Measurements from ENCODE around the gene C2orf68.
"Not testable (repeated sequence)": the region's sequence is repeated elsewhere in the genome, so short reads cannot be mapped to it uniquely, and the experiment has no call there.

Gene C2orf68

DNA sequence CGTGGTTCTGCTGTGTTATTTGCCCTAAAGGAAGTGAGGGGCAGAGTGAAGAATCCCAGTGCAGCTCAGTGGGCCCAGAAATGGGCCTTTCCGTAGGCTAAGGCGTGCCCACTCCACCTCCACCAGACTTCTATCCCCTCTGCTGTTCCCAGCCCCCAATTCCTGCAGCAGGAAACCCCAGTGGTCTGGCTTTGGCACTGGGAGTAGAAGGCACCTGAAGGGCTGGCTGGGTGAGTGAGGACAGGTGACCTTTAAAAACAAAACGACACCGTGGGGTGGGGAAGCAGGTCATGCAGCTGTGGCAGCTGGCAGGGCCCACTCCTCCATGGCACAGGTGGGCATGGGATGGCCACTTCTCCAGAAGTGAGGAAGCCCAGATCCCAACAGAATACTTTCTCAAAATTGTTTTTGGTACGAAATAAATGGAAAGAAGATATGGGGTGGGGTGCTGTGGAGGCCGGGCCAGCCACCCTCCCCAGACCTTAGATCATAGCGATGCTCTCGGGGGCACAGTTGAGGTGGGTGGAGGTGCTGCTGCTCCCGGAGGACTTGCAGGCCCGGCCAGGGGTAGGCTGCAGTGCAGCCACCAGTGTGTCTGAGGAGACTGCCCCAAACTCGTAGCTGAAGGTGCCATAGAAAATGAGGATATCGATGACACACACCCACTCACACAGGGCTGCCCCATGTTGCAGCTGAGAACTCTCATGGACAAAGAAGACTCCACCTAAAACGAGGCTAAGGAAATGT lies 13.1 kb downstream of the C2orf68 start:
- DNase-seq (ENCODE audit: low read depth): no peak

DNA sequence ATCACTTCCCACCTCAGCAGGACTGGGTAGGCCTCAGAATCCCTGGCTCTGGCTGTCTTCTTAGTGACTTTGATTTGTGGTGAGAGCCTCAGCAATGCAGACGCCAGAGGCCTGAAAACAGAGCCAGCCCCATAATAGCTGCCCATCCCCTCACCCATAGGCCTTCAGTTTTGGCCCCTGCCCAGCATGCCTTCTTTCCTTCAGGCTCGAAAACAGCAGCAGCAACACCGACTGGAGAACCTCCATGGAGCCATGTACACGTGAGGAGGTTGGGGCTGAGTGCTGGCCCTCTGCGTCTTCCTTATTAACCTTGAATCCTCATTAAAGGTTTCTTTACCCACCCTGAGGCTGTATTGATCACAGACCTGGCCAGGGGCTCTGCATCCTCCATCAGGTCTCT lies 14.6 kb downstream of the C2orf68 start:
- no peak for DNase-seq (ENCODE audit: low read depth)

DNA sequence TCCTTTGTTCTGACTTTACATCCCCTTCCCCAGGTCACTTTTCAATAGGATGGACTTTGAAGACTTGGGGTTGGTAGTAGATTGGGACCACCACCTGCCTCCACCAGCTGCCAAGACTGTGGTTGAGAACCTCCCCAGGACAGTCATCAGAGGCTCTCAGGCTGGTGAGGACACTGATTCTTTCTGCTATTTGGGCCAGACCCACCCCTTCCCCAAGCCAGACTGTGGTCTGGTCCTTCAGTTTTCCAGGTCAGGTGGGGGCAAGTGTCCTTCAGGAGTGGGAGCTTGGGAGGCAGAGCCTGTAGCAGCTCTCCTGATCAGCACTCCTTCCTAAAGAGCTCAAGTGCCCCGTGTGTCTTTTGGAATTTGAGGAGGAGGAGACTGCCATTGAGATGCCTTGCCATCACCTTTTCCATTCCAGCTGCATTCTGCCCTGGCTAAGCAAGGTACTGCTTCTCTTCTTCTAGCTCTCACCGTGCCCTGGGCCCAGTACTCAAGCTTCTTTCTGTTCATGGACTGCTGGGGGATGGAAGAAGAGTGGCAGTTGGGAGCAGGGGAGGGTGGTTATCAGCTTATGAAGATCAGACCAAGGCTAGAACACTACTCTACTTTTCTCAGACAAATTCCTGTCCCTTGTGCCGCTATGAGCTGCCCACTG lies 15.3 kb downstream of the C2orf68 start:
- no peak for DNase-seq (ENCODE audit: low read depth)

DNA sequence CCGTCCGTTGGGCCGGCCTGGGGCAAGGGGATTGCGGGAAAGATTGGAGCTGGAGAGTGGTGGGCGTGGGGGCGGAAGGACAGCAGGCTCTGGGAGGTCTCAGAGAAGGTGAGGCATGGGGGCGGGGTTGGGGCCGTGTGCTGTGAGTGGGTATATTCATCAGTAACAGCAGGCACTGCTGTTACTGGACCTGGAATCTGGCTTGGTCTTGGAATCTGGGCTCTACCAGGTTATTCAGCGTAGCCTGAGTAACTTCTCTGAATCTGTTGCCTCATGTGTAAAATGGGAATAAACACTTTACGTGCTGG lies 15.9 kb downstream of the C2orf68 start:
- DNase-seq (ENCODE audit: low read depth): no peak

DNA sequence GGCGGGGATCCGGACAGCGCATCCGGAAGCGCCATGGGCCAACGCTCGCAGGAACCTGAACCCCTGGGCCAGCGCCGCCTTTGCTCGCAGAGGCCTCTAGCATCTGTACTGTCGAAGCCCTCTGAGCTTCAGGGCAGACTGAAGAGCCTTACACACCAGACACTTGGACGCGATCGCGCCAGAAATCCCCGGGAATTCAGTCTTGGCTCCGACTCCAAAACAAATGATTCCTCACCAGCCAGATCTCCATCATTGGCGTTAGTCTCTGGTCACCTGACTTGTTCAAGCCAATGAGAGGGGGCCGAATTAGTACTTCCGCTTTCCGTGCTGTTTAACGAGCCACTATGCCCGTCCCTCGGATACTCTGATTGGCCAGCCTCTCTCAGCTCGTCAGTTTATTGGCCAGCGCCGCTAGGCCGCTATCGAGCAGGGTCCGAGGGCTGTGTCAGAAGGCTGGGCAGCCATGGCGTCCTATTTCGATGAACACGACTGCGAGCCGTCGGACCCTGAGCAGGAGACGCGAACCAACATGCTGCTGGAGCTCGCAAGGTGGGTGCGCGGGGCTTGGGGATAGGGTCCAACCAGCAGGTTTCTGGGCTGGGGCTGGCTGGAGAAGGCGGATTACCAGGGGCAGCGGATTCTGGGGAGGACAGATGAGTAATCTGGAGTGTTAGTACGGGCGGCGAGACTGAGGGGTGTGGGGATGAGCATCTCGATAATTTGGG lies 16.4 kb downstream of the C2orf68 start, which contains the start of gene RNF181:
RNF181 (plus strand) TSS at position 445 of the 725 bp plus-strand sequence; CDS start at position 464, 19 bp downstream.
- DNase-seq (ENCODE audit: low read depth): peak; percentile 84

DNA sequence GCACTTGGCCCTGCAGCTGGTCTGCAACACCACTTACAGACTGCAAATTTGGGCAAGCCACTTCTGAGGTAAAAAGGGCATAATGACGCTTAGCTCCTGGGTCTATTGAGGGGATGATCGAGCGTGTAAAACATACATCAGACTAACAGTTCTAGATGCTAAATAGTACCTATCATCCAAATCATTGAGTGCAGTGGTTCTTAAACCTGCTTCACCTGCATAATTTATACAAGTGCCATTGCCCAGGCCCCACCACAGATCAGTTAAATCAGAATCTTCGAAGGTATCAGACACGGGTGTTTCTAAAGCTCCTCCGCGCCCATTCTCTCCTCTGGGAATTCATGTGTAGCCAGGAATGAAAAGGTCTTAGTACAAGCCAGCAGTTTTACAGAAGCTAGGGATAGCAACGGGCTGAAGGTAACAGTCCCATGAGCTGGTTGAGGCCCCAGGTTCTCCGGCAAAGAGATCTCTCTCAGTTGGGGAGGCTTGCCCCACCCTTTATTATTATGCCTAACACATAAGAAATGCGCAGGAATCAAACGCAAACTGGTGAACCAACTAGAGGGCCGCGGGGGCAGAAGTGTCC lies 17.1 kb downstream of the C2orf68 start:
- no peak for DNase-seq (ENCODE audit: low read depth)

DNA sequence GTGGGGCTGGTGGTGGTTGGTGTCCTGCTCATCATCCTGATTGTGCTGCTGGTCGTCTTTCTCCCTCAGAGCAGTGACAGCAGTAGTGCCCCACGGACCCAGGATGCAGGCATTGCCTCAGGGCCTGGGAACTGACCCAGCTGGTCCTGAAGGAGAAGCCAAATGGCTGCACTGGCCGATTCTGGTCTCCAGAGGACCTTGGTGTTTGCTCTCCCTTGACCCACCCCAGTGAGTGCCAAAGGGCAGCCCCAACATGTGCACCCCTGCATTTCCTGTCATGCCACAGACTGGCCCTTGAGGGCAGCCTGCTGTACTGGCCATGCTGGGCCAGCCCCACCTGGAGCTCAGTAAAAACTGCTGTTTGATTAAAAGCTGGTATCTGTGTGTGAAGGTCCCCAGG lies 18.8 kb downstream of the C2orf68 start:
- DNase-seq (ENCODE audit: low read depth): no peak

DNA sequence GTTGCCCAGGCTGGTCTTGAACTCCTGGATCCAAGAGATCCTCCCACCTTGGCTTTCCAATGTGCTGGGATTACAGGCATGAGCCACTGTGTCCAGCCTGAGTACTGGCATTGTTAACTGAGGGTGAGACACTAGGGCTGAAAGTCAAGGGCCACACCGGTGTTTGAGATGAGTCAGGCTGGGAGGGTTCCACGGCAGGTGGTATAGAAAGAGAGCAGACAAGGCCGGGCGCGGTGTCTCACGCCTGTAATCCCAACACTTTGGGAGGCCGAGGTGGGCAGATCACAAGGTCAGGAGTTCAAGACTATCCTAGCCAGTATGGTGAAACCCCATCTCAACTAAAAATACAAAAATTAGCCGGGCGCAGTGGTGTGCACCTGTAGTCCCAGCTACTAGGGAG lies 19.6 kb downstream of the C2orf68 start:
- DNase-seq (ENCODE audit: low read depth): not testable (repeated sequence)

DNA sequence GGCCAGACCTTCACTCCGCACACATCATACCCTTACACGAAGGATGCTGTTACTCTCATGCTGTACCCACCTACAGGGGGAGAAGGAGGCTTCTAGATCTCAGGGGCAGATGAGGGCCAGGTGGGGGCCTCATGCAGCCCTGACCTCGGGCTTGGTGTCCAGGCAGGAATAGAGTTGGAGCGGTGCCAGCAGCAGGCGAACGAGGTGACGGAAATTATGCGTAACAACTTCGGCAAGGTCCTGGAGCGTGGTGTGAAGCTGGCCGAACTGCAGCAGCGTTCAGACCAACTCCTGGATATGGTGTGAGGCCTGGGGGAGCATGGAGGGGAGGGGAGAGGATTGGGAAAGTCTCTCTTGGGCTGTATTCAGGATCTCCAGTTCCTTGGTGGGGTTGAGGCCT lies 20.3 kb downstream of the C2orf68 start:
- DNase-seq (ENCODE audit: low read depth): no peak

DNA sequence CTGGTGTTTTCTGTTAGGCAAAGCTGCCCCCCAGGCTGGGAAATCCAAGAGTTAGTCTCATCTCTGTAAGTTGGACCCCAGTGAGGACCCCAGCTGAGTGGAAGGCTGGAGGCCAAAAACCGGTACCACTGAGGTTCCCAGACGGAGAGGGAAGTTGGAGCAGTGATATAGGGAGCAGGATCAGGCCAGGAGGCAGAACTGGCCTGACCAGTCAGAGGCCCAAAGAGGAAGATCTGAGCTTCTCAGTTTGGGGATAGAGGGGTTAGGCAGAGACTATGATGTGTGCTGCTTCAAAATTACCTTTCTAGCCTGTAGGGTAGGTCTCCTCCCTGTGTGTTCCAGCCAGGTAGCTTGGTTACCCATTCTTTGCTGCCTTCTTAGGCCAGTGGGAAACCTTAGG lies 20.9 kb downstream of the C2orf68 start:
- DNase-seq (ENCODE audit: low read depth): no peak

DNA sequence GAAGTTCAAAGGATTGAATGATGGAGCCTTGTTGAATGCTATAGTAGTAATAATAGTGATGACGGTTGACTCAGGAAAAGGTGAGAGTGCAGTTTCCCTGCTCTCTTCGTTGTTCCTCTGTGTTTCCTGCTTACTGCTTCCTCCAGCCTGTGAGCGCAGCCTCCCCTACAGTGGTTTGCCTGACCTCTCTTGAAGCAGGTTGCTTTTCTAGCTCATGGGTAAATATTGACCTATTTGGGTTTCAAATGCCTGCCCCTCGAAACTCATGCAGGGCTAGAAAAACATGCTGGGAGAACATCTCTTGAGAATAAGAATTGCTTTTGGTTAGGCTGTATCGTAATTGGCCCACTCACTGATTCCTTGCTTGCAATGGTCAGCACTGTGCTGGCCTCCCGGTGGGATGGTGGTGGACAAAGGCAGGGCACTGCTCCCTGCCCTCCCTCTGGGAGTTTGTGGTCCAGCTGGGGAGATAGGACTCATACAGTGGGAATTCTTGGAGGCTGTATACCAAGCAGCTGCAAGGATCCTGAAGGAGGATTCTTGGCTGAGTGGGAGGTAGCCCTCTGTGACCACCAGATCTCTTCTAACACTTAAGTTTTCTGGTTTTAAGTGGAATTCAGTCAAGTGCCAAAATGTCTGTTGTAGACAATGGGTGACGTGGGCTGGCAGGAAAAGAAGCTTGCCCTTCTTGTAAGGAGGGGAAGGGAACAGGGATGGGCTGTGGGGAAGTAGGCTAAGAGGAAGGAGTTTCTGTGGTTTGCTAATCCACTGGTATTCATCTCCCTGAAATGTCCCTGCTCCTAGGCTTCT lies 21.7 kb downstream of the C2orf68 start:
- no peak for DNase-seq (ENCODE audit: low read depth)

DNA sequence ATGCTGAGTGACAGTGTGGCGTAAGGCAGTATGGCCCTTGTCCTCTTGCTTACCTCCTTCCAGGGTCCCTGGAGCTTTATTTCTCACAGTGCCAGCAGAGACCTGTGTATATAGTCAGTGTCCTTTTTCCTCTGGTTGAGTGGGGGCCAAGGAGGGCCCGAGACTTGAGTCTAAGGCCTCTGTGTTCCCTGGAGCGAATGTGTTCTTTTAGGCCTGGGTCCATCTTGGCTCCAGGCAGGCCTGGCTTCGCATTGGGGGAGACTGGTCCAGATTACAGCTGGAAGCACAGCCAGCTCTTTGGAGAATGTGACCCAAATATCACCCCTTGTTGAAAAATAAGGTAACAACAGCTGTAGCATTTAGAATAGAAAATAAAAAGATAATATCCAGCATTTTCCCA lies 22.7 kb downstream of the C2orf68 start:
- DNase-seq (ENCODE audit: low read depth): no peak

DNA sequence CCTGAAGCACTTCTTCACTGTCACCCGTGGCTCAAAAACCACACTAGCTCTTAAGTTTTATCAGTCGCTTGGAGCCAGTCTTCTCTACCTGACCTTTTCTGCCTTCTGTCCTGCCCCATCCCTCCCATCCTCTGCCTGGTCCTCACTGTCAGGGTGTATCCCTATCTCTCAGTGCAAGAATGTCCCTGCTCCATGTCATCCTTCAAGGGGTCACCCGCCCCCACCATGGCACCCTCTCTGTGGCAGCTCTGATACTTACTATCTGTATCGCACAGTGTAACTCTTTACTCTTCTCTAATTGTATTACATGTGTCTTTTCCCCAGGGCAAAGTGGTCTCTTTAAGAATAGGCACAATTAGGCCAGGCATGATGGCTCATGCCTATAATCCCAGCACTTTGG lies 23.2 kb downstream of the C2orf68 start:
- no peak for DNase-seq (ENCODE audit: low read depth)

DNA sequence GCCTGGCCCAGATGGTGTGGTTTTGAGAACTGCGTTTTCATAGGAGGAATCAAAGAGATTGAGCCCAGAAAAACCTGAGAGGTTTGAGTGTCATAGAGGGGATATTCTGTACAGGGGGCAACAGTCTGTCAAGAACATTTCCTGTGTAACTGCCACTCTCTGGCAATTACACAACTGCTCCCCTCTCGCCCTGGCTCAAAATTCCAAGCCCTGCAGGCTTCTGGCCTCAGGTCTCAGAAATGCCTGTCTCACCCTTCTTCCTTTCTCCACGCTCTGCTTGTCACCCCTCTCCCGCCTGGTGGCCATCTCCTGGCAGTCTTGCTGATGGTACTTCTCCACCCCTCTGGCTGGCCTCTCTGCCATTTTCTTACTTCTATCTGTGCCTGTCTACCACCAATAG lies 23.6 kb downstream of the C2orf68 start:
- no peak for DNase-seq (ENCODE audit: low read depth)

DNA sequence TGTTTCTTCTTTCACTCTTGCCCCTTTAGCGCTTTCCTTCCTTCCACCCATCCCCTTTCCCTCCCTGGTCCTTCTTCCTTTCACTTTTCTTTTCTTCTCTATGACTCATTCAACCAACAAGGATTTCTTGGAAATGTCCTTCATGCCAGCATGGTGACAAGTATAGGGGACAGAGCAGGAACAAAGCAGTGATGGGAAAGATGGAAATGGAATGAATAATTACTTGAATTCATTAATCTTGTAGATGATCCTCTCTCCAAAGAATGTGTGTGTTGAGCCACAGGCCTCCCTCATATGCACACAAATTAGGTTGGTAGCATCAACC lies 26.1 kb downstream of the C2orf68 start:
- no peak for DNase-seq (ENCODE audit: low read depth)

DNA sequence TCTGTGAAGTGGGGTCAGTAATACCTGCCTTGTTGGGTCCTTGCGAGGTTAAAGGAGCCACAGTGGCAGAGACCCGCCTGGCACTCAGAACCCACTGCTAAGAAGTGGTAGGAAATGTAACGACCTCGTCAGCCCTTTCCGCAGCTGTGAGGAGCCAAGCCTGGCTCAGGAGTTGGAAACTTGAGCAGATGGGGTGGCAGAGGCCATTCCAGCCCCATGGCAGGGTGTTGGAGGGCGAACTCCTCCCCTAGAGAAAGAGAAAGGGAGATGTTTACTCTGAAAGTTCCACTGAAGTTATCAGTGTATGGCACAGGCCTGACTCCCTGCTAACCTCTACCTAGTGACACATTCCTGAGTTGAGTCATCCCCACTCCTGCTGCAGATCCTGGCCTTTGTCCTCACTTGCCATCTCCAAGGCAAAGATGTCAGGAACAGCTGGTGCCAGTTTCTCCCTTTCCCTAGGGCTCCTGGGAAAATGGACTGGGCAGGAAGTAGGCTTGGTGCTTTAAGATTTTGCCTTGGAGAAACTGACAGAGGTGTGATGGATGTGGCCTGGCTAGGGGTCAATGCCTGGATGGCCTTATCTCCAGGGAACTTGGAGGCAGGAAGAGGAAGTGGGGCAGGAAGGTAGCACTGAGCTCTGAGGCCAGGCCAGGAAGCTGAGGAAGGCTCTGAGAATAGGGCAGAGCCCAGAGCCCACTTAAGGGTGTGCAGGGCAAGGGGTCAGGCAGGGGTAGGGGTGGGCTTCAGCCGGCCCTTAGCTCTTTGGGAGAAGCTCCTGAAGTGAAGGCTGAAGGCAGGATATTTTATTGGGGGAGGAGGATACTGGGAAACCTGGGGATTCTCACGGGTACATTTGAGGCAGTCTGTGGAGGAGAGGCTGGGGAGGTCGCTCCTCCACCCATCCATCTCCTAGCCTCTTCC lies 26.7 kb downstream of the C2orf68 start:
- no peak for DNase-seq (ENCODE audit: low read depth)

DNA sequence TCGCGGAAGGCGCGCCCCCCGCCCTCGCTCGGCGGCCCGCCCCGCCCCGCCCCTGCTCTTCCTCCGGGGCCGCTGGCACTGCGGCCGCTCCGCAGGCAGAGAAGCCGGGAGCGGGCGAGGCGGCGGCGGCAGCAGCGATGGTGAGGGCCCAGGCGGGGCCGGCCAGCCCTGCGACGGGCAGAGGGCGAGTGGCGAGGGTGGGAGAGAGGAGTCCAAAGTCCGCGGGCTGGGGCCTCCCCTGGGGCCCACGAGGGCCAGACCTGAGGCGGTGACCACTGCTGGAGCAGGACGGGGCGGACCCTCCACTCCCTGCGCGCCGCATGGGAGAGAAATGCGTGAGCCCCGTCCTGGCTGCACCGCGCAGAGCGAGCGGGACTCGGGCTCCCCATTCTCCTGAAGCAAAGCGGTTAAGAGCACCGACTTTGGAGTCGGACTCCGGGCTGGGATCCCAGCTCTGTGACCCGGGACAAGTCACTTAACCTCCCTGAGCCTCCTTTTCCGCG lies 27.5 kb downstream of the C2orf68 start, which contains the start of gene VAMP5:
VAMP5 (plus strand) TSS at position 78 of the 503 bp plus-strand sequence; CDS start at position 138, 60 bp downstream.
- DNase-seq (ENCODE audit: low read depth): no peak

DNA sequence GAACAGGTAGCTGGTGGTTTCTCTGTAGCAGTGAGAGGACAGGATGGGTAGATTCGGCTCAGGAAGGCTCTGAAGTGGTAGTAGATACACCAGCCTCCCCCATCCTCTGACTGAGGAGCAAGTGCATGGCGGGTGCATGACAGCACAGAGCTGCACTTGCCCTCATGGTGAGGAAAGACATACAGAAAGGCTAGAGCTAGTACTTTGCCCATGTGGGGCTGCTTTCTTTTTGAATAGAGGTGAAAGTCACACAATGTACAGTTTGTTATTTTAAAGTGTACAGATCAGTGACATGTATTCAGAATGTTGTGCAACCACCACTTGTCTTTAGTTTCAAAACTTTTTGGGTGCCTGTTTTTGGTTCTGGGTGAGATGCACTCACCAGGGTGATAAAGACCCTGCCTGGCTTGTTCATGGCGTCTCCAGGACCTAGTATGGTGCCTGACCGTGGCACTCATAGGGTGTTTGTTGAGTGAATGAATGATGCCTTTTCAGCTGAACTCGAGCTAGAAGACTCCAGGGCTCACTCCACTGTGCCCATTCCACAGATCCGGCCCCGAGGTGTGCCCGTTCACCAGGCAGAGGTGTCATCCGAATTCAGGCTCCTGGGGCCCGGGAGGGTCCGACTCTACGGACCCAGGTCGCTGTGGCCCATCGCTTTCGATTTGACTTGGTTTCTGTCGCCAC lies 28.1 kb downstream of the C2orf68 start:
- peak; percentile 17 for DNase-seq (ENCODE audit: low read depth)

DNA sequence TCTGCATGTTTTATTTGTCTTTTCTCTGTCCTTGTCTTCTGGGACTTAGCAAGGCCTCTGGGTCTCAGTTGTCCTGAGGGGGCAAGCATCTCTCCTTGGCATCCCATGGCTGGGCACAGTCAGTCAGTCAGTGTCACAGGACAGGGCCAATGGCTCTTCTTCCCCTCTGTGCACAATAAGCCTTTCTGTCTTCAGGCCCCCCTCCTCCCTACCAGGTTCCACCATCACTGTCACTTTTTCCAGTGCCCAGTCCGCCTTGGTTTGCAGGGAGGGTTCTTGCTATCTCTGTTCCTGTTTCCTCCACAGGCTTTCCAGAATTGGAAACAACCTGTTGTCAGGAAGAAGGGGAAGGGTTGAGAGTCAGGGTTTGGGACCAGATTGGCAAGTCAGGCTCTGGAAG lies 29.4 kb downstream of the C2orf68 start:
- no peak for DNase-seq (ENCODE audit: low read depth)

DNA sequence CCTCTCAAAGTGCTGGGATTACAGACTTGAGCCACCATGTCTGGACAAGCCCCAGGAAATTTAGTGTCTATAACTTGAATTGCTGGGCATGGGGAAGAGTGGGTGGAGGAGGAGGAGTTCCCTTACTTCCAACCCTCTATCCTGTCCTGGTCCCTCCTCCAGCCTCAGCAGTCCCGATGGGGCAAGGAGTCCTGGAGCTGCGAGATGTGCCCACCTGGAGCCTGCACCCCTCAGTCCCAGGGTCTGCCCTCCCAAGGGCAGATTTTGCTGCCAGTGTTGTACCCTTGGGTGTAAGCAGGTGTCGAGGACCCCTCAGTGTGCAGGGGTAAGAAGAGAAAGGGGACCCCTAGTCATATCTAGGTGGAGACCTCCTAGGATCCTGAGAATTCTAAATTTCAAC lies 31.7 kb downstream of the C2orf68 start:
- no peak for DNase-seq (ENCODE audit: low read depth)
